ENCODE data around the gene GPR42. TPM values are rescaled to one million over a fixed set of nuclear protein-coding genes. Genes with fewer than 3 reads are reported as not detected.

Gene GPR42
- total RNA-seq: not detected in 2 replicates

GRCh38 chr19:35370722-35371121 lies at the start of gene GPR42:
GPR42 (plus strand) TSS chr19:35371068; CDS start chr19:35371360, 292 bp downstream.

GRCh38 chr19:35328851-35329285 lies 42.0 kb upstream of the GPR42 start, which contains the start of gene CD22:
CD22 (plus strand) TSS chr19:35329187; CDS start chr19:35332041, 2,854 bp downstream.

GRCh38 chr19:35347171-35347929 lies 23.5 kb upstream of the GPR42 start, which contains the start of gene FFAR1:
FFAR1 (plus strand) TSS chr19:35347902; CDS start chr19:35351552, 3,650 bp downstream.

GRCh38 chr19:35357867-35358573 lies 12.8 kb upstream of the GPR42 start, which contains the start of gene FFAR3:
FFAR3 (plus strand) TSS chr19:35358460; CDS start chr19:35358891, 431 bp downstream.

Small RNA genes within 50 kb of the gene (small RNA-seq; reads per million reads assigned to genes)
- gene RN7SL491P: not detected

Other genes starting within 250 kb of the GPR42 start
- gene LGI4, start 236.0 kb upstream of the GPR42 start, total RNA-seq: not detected in 2 replicates
- gene FXYD1, start 232.2 kb upstream of the GPR42 start, total RNA-seq: not detected in 2 replicates
- not detected in 2 replicates for gene FXYD7, start 227.8 kb upstream of the GPR42 start, total RNA-seq
- gene FXYD5, start 216.3 kb upstream of the GPR42 start, total RNA-seq: 51.3 and 72.5 TPM in 2 replicates
- gene FAM187B, start 142.3 kb upstream of the GPR42 start, total RNA-seq: not detected in 2 replicates
- gene LSR, start 122.1 kb upstream of the GPR42 start, total RNA-seq: 0.27 and 0.36 TPM in 2 replicates
- 41.4 and 46.5 TPM in 2 replicates for gene USF2, start 102.1 kb upstream of the GPR42 start, total RNA-seq
- gene HAMP, start 88.5 kb upstream of the GPR42 start, total RNA-seq: not detected in 2 replicates
- gene MAG, start 78.9 kb upstream of the GPR42 start, total RNA-seq: 0.27 TPM in 1 of 2 replicates, not detected in the other
- gene CD22, start 41.9 kb upstream of the GPR42 start, total RNA-seq: 1.1 TPM in 1 of 2 replicates, not detected in the other
- not detected in 2 replicates for gene FFAR1, start 23.2 kb upstream of the GPR42 start, total RNA-seq
- gene FFAR3, start 12.6 kb upstream of the GPR42 start, total RNA-seq: not detected in 2 replicates
- gene FFAR2, start 77.2 kb downstream of the GPR42 start, total RNA-seq: not detected in 2 replicates
- gene KRTDAP, start 119.4 kb downstream of the GPR42 start, total RNA-seq: not detected in 2 replicates
- gene DMKN, start 142.6 kb downstream of the GPR42 start, total RNA-seq: not detected in 2 replicates
- gene SBSN, start 157.2 kb downstream of the GPR42 start, total RNA-seq: not detected in 2 replicates
- not detected in 2 replicates for gene GAPDHS, start 162.4 kb downstream of the GPR42 start, total RNA-seq
- gene TMEM147, start 174.6 kb downstream of the GPR42 start, total RNA-seq: 41.4 and 53.8 TPM in 2 replicates
- not detected in 2 replicates for gene ATP4A, start 192.6 kb downstream of the GPR42 start, total RNA-seq
- not detected in 2 replicates for gene PMIS2, start 215.1 kb downstream of the GPR42 start, total RNA-seq
- 7.7 and 11.7 TPM in 2 replicates for gene HAUS5, start 241.7 kb downstream of the GPR42 start, total RNA-seq